ENCODE data around the gene CENPB. TPM values are rescaled to one million over a fixed set of nuclear protein-coding genes. Genes with fewer than 3 reads are reported as not detected.
"Not testable (repeated sequence)": the region's sequence is repeated elsewhere in the genome, so short reads cannot be mapped to it uniquely, and the experiment has no call there.

CENPB gene
- polyA plus RNA-seq, result 10 to 100 TPM; 37.8 to 73.4 (median 70.9) TPM

DNA sequence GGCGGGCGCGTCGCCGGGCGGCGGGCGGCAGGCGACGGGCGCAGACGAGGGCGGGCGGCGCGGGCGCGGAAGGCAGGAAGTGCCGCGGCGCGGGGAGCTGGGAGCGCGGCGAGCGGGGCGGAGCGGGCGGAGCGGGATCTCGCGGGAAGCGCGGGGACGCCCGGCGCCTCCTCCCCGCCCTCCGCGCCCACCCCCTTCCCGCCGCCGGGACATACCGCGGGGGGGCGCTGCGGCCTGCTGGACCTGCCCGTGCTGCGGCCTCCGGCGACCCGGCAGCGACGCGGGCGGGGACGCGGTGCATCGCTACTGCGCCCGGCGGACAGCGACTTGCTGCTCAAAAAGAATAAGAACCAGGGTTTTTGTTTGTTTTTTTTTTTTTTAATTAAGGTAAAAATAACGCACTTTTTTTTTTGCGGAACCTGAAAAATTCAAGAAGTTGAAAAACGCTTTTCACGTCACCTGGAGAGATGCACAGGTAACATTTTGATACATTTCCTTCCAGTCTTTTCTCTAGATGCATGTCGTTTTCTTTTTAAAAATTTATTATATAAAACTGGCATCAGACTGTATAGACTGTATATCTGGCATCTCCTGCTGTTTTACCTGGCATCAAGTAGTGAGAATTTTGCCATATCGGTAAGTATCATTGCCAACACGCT lies at the start of gene CENPB:
TSS of gene CENPB (minus strand) at position 76 of the 659 bp plus-strand sequence. CDS start 257 bp downstream, outside the sequence.
- peak within 1 kb of the TSS; percentile 74 for H3K27ac ChIP-seq (ENCODE audit: low read depth, low read length)
- 2 to 3% (median 2%) methylated on average over 35 to 69 of the region's 70 CpGs for WGBS, 3 donors

GRCh38 chr20:3836132-3836531 lies 49.6 kb upstream of the CENPB start:
- 93 to 98% (median 97%) methylated on average over 4 of the region's 4 CpGs for WGBS, 3 donors
- H3K27ac ChIP-seq (ENCODE audit: low read depth, low read length), result no peak overlapping the region

DNA sequence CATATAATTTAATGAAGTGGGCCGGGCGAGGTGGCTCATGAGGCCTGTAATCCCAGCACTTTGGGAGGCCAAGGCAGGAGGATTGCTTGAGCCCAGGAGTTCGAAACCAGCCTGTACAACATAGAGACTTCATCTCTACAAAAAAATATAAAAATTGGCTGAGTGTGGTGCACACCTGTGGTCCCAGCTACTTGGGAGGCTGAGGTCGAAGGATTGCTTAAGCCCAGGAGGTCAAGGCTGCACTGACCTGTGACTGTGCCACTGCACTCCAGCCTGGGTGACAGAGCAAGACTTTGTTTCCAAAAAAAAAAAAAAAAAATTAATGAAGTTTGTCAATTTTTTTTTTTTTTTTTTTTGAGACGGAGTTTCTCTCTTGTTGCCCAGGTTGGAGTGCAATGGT lies 43.4 kb upstream of the CENPB start:
- WGBS, 3 donors, result 88 to 100% (median 88%) methylated on average over 5 of the region's 5 CpGs
- not testable (repeated sequence) for H3K27ac ChIP-seq (ENCODE audit: low read depth, low read length)

DNA sequence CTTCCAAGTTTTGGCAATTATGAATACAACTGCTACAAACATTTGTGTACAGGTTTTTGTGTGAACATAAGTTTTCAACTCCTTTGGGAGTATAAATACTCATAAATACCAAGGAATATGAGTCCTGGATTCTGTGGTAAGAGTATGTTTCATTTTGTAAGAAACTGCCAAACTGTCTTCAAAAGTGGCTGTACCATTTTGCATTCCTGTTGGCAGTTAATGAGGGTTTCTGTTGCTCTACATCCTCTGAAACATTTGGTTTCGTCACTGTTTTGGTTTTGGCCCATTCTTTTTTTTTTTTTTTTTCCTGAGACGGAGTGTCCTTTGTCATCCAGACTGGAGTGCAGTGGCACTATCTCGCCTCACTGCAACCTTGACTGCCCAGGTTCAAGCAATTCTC lies 42.3 kb upstream of the CENPB start:
- WGBS, 3 donors, result 64 to 94% (median 84%) methylated on average over 3 of the region's 3 CpGs
- no peak overlapping the region for H3K27ac ChIP-seq (ENCODE audit: low read depth, low read length)

DNA sequence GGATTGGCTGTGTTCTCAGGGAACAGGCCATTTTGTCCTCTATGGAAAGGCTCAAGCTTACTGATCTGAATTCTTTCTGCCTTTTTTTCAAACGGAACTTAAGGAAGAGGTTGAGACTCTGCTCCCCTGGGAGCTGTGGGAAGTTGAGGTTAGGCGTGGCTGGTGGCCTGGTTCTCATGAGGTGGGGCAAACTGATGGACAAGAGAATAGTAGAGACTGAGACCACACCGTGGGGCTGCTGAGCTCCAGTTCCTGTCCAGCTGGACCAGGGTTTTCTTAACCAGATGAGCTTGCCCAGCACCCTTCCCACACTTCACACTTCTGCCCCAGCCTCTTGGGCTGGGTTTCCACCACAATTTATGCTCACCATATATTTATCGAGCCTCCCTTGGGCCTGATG lies 39.9 kb upstream of the CENPB start:
- no peak overlapping the region for H3K27ac ChIP-seq (ENCODE audit: low read depth, low read length)
- WGBS, 3 donors, result 51 to 88% (median 59%) methylated on average over 4 of the region's 4 CpGs

- H3K27ac ChIP-seq (ENCODE audit: low read depth, low read length), result no peak overlapping the region
- 80 to 84% (median 84%) methylated on average over 7 of the region's 7 CpGs for WGBS, 3 donors
These were observed 39.0 kb upstream of the CENPB start for GRCh38 chr20:3825526-3825925.

DNA sequence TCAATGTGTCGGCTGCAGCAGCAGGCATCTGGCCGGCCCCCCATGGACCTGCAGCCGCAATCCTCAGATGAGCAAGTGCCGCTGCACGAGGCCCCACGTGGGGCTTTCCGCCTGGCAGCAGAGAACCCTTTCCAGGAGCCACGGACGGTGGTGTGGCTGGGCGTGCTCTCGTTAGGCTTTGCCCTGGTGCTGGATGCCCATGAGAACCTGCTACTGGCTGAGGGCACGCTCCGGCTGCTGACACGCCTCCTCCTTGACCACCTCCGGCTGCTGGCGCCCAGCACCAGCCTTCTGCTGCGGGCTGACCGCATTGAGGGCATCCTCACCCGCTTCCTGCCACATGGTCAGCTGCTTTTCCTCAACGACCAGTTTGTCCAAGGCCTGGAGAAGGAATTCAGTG lies 37.3 kb upstream of the CENPB start:
- H3K27ac ChIP-seq (ENCODE audit: low read depth, low read length), result no peak overlapping the region
- WGBS, 3 donors, result 90 to 93% (median 90%) methylated on average over 20 of the region's 20 CpGs

DNA sequence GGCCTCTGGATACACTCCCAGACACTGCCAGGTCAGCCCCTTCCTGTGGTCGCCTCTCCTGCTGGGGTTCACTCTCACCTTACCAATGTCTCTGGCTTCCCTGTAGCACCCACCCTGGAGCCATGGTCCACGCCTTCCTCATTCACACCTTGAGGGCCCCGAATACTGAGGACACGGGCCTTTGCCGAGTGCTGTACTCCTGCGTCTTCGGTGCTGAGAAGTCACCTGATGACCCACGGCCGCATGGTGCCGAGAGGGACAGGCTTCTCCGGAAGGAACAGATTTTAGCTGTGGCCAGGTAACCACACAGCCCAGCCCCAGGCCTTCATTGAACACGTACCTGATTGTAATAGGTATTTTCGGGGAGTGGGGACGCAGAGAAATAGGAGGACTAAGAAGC lies 35.5 kb upstream of the CENPB start:
- no peak overlapping the region for H3K27ac ChIP-seq (ENCODE audit: low read depth, low read length)
- WGBS, 3 donors, result 93 to 95% (median 93%) methylated on average over 14 of the region's 14 CpGs

DNA sequence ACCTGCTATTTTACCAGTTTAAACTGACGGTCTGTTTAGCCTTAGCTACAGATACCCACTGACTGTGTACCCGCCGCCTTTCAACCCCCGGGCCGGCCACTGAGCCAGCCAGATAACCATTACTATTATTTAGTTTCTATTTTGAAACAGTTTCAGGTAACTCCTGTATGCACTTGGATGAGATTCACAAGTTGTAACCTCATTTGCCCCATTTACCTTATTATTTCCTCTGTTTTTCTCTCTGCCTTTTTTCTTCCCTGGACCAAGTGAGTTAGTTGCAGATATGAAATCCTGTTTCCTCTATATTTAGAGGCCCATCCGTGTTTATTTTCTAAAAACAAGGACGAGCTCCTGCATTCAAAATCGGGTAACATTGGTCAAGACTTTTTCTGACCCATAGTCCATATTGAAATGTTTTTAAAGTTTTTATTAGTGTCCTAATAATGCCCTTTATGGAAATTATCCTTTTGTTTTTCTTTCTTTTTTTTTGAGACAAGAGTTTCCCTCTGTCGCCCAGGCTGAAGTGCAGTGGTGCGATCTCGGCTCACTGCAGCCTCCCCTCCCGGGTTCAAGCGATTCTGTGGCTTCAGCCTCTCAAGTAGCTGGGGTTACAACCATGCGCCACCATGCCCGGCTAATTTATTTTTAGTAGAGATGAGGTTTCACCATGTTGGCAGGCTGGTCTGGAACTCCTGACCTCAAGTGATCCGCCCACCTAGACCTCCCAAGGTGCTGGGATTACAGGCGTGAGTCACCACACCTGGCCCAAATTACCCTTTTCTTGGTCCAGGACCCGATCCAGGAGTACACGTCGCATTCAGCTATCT lies 34.6 kb upstream of the CENPB start:
- 38 to 46% (median 46%) methylated on average over 20 of the region's 20 CpGs for WGBS, 3 donors

DNA sequence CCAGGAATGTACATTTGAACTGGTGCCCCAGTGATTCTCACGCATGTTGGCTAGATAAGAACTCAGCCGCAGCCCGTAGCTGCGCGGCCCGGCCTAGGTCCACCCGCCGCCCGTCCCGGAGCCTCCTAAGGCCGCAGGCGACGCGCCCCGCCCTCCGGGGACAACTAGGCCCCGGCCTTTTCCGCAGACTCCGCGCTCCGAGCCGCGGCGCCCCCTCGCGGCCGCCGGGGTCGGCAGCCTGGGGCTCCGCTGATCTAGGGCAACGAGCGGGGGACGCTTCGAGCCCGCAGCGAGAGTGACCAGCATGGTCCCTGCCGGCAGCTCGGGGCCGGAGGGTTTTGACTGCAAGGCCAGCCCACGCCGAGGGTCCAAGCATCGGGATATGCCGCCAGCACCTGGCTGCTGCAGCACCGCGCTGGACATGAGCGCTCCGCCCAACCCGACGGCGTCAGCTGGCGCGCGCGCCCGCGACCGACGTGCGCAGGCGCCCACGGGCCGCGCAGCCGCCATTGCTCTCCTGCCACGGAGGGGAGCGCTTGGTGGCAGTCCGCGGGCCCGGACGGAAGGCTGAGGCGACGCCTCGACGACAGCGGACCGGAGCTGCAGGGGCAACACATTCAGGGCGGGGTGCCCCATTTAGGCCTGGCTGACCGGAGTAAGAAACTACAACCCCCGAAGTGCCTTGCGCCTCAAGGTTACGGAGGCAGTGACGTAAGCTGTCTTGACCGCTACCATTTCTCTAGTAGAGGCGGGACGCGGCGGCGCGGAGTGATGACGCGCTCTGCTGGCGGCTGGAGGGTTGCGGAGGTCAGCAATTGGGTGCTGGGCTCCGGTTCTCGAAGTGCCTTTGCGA lies 33.7 kb upstream of the CENPB start, which contains the start of gene AP5S1:
TSS of gene AP5S1 (plus strand) at position 500 of the 853 bp plus-strand sequence. CDS start 1,571 bp downstream, outside the sequence.
- WGBS, 3 donors, result 0% methylated on average over 92 to 96 of the region's 96 CpGs
- peak within 1 kb of the TSS; percentile 76 for H3K27ac ChIP-seq (ENCODE audit: low read depth, low read length)

More for the DNA sequence above, 34.6 kb upstream of the CENPB start:
- peak overlapping the region; percentile 76 for H3K27ac ChIP-seq (ENCODE audit: low read depth, low read length)

DNA sequence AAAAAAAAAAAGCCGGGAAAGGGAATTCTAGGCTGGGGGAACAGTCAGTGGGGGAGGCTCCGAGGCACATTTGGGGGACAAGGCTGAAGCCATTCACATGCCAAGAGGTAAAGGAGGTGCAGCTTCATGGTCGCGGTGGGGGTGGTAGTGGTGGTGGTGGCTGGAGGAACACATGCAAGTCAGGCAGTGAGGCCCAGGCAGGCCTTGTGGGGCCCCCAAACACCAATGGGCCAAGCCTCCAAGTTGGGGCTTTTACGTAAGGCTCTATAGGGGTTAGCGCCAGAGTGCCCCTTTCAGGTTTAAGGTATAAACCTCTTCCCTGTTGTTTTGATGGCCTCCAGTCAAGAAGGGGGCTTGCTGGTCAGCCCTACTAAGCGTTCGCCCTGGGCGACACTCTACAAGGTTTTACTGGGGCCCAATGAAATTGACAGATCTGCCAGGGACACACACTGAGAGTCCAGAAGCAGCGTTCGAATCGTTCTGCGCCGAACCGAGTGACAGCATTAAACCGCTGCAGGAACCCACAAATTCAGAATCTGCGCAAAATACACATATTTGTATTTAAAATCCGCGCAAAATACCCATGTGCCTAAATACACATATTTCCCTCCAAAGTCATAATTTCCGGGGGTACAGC lies 33.0 kb upstream of the CENPB start:
- WGBS, 3 donors, result 56 to 69% (median 59%) methylated on average over 19 to 20 of the region's 20 CpGs
- H3K27ac ChIP-seq (ENCODE audit: low read depth, low read length), result no peak overlapping the region

GRCh38 chr20:3818155-3819151 lies 31.9 kb upstream of the CENPB start:
- 62 to 82% (median 79%) methylated on average over 8 of the region's 8 CpGs for WGBS, 3 donors
- no peak overlapping the region for H3K27ac ChIP-seq (ENCODE audit: low read depth, low read length)

DNA sequence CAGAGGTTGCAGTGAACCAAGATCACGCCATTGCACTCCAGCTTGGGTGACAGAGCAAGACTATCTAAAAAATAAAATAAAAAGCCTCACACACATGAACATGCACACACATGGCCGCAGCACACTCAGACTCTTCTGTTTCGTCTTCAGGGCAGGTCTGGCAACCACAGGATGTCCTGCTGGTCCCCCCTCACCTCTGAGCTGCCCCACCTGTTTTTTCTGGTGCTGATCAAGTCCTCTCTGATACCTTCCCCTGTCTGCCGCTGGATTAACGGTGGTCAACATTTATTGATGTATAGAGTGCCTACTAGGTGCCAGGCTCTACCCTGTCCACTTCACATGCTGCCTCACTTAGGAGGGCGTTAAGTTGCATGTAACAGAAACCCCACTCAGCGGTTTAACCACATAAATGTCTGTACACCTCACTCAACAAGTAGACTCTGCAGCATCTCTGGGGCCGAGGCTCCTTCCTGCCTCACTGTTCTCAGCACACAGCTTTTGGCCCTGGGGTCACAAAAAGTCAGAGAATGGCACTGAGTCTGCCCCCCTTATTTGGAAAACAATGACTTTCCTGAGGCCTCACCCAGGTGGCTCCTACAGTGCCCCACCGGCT lies 29.3 kb upstream of the CENPB start:
- no peak overlapping the region for H3K27ac ChIP-seq (ENCODE audit: low read depth, low read length)

DNA sequence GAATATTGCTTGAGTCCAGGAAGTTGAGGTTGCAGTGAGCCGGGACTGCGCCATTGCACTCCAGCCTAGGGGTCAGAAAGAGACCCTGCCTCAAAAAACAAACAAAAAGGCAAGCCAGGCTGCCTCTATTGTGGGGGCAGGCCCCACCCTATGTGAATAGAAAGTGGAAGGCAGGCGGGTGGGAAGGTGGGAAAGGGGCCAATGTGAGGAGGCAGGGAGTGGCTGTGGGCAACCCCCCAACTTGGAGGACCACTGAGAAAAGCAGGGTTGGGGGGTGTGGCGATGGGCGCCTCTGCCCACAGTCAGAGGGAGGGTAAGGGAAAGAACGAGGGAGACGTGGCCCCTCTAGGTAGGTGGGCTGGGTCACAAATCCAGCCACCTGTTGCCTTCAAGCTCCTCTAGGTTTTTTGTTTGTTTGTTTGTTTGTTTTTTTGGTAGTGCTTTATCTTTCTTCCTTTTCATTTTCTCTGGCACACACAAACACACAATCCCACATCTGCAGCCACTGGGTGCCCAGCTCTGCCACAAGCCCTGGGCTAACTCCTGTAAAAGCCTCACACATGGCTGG lies 28.5 kb upstream of the CENPB start:
- 82 to 91% (median 82%) methylated on average over 7 of the region's 7 CpGs for WGBS, 3 donors
- H3K27ac ChIP-seq (ENCODE audit: low read depth, low read length), result no peak overlapping the region

More for the DNA sequence above, 29.3 kb upstream of the CENPB start:
- WGBS, 3 donors, result 74 to 78% (median 75%) methylated on average over 9 of the region's 9 CpGs

- 57 to 90% (median 88%) methylated on average over 11 to 12 of the region's 12 CpGs for WGBS, 3 donors
- H3K27ac ChIP-seq (ENCODE audit: low read depth, low read length), result no peak overlapping the region
These were observed 27.5 kb upstream of the CENPB start for GRCh38 chr20:3813848-3814581.
